MM.1S (cell line): ENCODE results near the gene ASXL1.

Experiments
- DNase-seq: peaks from one replicate; pipeline ENCODE4 v3.0.0-alpha.2; 2015
- H2AFZ ChIP-seq: fragments of 300-600 bp; sonication (generic); 2 replicates; pipeline ENCODE4 v1.6.0; 2016; ENCODE audit warnings: antibody characterized with exemption, low read length
- H3F3A ChIP-seq: fragments of 300-600 bp; sonication (generic); 2 replicates; pipeline ENCODE4 v1.6.1; 2016; ENCODE audit warnings: mild to moderate bottlenecking, antibody characterized with exemption, low read length, moderate library complexity, mixed read lengths; ENCODE audit not compliant: insufficient read depth
- H3K27ac ChIP-seq: fragments of 300-600 bp; sonication (generic); 2 replicates; pipeline ENCODE4 v1.5.1; 2016; ENCODE audit warnings: mild to moderate bottlenecking, low read length
- H3K27me3 ChIP-seq: fragments of 300-600 bp; sonication (generic); replicated peaks from 2 replicates; pipeline ENCODE4 v1.6.0; 2016; ENCODE audit warnings: low read length; ENCODE audit not compliant: insufficient read depth
- H3K36me3 ChIP-seq: fragments of 300-600 bp; sonication (generic); replicated peaks from 2 replicates; pipeline ENCODE4 v1.6.1; 2016; ENCODE audit warnings: mild to moderate bottlenecking, low read length, mixed read lengths; ENCODE audit not compliant: insufficient read depth
- H3K4me1 ChIP-seq: fragments of 300-600 bp; sonication (generic); 2 replicates; pipeline ENCODE4 v1.6.1; 2016; ENCODE audit warnings: low read length, mixed read lengths
- H3K4me2 ChIP-seq: fragments of 300-600 bp; sonication (generic); 2 replicates; pipeline ENCODE4 v1.6.0; 2016; ENCODE audit warnings: low read depth, low read length
- H3K4me3 ChIP-seq: fragments of 300-600 bp; sonication (generic); 2 replicates; pipeline ENCODE4 v1.5.1; 2016; ENCODE audit warnings: low read length, mixed read lengths
- H3K79me2 ChIP-seq: fragments of 300-600 bp; sonication (generic); 2 replicates; pipeline ENCODE4 v1.6.1; 2016; ENCODE audit warnings: mixed run types, low read length, mixed read lengths
- H3K9ac ChIP-seq: fragments of 300-600 bp; sonication (generic); 2 replicates; pipeline ENCODE4 v1.6.1; 2016; ENCODE audit warnings: low read length, mixed read lengths
- H3K9me2 ChIP-seq: fragments of 300-600 bp; sonication (generic); replicated peaks from 2 replicates; pipeline ENCODE4 v1.6.1; 2016; ENCODE audit warnings: mild to moderate bottlenecking, low read length, mixed read lengths; ENCODE audit not compliant: insufficient read depth
- H3K9me3 ChIP-seq: fragments of 300-600 bp; sonication (generic); replicated peaks from 2 replicates; pipeline ENCODE4 v1.6.1; 2016; ENCODE audit warnings: mild to moderate bottlenecking, low read length, mixed read lengths; ENCODE audit not compliant: insufficient read depth
- H4K20me1 ChIP-seq: fragments of 300-600 bp; sonication (generic); 2 replicates; pipeline ENCODE4 v1.6.1; 2016; ENCODE audit warnings: mild to moderate bottlenecking, low read length, moderate library complexity, mixed read lengths; ENCODE audit not compliant: insufficient read depth
- EZH2 ChIP-seq: fragments of 300-600 bp; sonication (generic); optimal IDR thresholded peaks from 2 replicates; pipeline ENCODE3; 2017; ENCODE audit warnings: low read depth, mild to moderate bottlenecking, antibody characterized with exemption, low read length, mixed read lengths
- EZH2phosphoT487 ChIP-seq: fragments of 300-600 bp; sonication (generic); IDR thresholded peaks from 2 replicates; pipeline ENCODE4 v1.6.1; 2018; ENCODE audit warnings: antibody characterized with exemption, low read length
- TF ChIP-seq, protein P1 (sequence below): fragments of 300-600 bp; sonication (generic); IDR thresholded peaks from 2 replicates; pipeline ENCODE4 v1.5.1; 2016; ENCODE audit warnings: antibody characterized with exemption, low read length, mixed read lengths

Gene ASXL1

DNA sequence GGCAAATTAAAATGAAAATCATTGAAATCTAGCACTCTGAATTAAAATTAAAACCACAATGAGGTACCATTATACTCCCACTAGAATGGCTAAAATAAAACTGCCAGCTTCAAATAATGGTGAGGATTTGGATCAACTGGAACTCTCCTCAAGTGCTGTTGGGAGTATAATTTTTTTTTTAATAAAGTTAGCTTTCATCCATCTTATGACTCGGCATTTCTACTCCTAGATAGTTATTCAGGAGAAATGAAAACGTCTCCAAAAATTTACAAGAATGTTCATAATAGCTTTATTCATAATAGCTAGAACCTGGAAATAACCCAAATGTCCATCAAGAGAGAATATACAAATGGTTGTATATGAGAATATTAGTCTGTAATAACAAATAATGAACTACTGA is 63.2 kb downstream of the ASXL1 start:
- no peaks in the 10 kb centered on the region for H4K20me1 ChIP-seq

DNA sequence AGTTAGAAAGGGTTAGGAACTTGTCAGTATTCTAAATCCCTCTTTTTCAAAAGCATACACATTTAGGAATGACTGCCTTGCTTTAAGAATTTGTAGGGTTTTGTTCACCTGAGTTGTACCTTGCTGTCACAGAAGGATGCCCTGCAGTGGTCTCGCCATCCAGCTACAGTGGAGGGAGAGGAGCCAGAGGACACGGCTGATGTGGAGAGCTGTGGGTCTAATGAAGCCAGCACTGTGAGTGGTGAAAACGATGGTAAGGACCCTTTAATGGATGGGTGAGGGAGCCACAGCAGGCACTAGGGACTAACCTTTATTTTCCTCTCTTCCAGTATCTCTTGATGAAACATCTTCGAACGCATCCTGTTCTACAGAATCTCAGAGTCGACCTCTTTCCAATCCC is 69.9 kb downstream of the ASXL1 start:
- Histone ChIP-seq H3K4me2 (no peak overlapping the region), H3K79me2 (peaks cover 30% of the 10 kb centered on the region), H3K9me2 (no peaks in the 10 kb centered on the region), H2AFZ (no peak overlapping the region), H3K27ac (no peak overlapping the region), H3K9me3 (no peaks in the 10 kb centered on the region), H3K36me3 (0 out of 2 replicates have a peak, but pooled peaks cover 10% of the 10 kb centered on the region), H3K9ac (no peak overlapping the region), H3K27me3 (no peaks in the 10 kb centered on the region), H3F3A (no peaks in the 10 kb centered on the region), H3K4me1 (no peaks in the 10 kb centered on the region), H3K4me3 (no peak overlapping the region), H4K20me1 (no peaks in the 10 kb centered on the region)
- DNase-seq: no peak
- TF ChIP-seq EZH2: no peak
- TF ChIP-seq, protein P1, sequence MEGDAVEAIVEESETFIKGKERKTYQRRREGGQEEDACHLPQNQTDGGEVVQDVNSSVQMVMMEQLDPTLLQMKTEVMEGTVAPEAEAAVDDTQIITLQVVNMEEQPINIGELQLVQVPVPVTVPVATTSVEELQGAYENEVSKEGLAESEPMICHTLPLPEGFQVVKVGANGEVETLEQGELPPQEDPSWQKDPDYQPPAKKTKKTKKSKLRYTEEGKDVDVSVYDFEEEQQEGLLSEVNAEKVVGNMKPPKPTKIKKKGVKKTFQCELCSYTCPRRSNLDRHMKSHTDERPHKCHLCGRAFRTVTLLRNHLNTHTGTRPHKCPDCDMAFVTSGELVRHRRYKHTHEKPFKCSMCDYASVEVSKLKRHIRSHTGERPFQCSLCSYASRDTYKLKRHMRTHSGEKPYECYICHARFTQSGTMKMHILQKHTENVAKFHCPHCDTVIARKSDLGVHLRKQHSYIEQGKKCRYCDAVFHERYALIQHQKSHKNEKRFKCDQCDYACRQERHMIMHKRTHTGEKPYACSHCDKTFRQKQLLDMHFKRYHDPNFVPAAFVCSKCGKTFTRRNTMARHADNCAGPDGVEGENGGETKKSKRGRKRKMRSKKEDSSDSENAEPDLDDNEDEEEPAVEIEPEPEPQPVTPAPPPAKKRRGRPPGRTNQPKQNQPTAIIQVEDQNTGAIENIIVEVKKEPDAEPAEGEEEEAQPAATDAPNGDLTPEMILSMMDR: no peak
- no peak for TF ChIP-seq EZH2phosphoT487

More for the DNA sequence above, 63.2 kb downstream of the ASXL1 start:
- Histone ChIP-seq H3K79me2 (peaks cover 76% of the 10 kb centered on the region), H3K4me3 (no peak overlapping the region), H3K4me1 (no peaks in the 10 kb centered on the region), H3K27me3 (no peaks in the 10 kb centered on the region), H3F3A (peaks cover 2% of the 10 kb centered on the region; the same call in 1 of the 2 replicates), H2AFZ (no peak overlapping the region), H3K27ac (no peak overlapping the region), H3K9me3 (no peaks in the 10 kb centered on the region), H3K4me2 (no peak overlapping the region), H3K36me3 (no peaks in the 10 kb centered on the region), H3K9me2 (no peaks in the 10 kb centered on the region), H3K9ac (no peak overlapping the region)
- TF ChIP-seq EZH2 (no peak), EZH2phosphoT487 (no peak)
- TF ChIP-seq, protein P1: no peak
- no peak for DNase-seq

DNA sequence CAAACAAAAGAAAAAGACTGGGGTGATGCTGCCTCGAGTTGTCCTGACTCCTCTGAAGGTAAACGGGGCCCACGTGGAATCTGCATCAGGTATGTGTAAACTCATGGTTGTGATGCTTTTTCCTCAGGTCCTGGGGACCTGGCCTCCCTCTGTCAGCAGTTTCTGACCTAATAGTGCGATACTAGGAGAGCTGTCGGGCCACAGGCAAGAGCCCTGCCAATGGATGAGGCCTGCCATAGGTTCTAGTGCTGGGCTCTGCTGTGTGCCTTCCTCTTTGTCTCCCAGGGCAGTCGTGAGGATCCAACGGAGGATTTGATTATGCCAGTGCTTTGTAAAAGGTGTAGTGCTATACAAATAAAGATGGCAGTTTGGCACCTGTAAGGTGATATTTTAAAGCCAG is 71.2 kb downstream of the ASXL1 start:
- peaks cover 20% of the 10 kb centered on the region for H3K79me2 ChIP-seq
- TF ChIP-seq EZH2phosphoT487 (no peak), EZH2 (no peak)
- TF ChIP-seq, protein P1: no peak

More for the DNA sequence above, 71.2 kb downstream of the ASXL1 start:
- no peaks in the 10 kb centered on the region for H4K20me1 ChIP-seq
- no peak overlapping the region for H3K27ac ChIP-seq
- DNase-seq: no peak
- H3F3A ChIP-seq: no peaks in the 10 kb centered on the region
- H3K4me3 ChIP-seq: no peak overlapping the region
- H3K27me3 ChIP-seq: no peaks in the 10 kb centered on the region
- no peak overlapping the region for H3K4me2 ChIP-seq
- no peak overlapping the region for H2AFZ ChIP-seq
- no peaks in the 10 kb centered on the region for H3K9me2 ChIP-seq
- H3K4me1 ChIP-seq: no peaks in the 10 kb centered on the region
- no peaks in the 10 kb centered on the region for H3K9me3 ChIP-seq
- 0 out of 2 replicates have a peak, but pooled peaks cover 11% of the 10 kb centered on the region for H3K36me3 ChIP-seq
- H3K9ac ChIP-seq: no peak overlapping the region
